ENCODE data around the gene OR51B6. TPM values are rescaled to one million over a fixed set of nuclear protein-coding genes. Genes with fewer than 3 reads are reported as not detected.

OR51B6 gene
- total and polyA plus RNA-seq, 2 of the 13 experiments (the other 11 are each of a cell fraction or from before 2014, with no cell fraction given), result not detected

DNA sequence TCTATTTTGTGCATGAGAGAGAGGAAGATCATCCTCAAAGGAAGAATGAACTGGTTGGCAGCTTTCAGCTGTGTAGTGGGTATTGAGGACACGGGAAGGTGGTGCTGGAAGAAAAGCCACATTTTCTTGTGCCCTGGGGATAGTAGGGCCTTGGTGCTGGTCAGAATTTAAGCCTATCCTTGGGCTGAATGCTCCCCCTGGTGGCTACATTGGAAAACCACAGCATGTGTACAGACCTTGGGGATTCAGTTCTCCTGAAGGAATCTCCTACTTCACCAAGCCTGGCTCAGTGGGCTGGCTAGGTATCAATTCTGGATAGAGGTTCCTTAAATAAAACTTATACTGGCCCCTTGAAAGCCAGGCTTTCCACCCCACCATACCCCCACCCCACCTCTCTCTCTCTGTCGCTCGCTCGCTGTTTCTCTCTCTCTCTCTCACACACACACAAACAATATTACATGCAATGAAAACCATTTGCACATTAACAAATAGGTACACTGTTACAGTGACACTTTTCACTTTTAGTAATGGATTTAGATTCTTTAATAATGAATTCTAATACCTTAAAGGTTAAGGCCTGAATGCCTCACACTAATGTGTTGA is 29.5 kb downstream of the OR51B6 start:
- ATAC-seq (peak; percentile 95), FAIRE-seq (peak; percentile 64), DNase-seq (ENCODE audit: low spot score) (peak; percentile 52)
- H4K20me1 ChIP-seq (ENCODE audit: insufficient read depth, low read length), result 0 out of 2 replicates have a peak, but pooled peaks cover under 1% of the 10 kb centered on the region
- CTCF ChIA-PET (ENCODE audit: low intra/inter-chr PET ratio, low total read pairs), result interaction anchor here (0.9 to 2.2 kb wide), 4 partner anchors 176 to 755 kb away, joined by 3 to 21 read pairs (median 11); no protein-coding TSS in a partner anchor
- no peak overlapping the region for H3K4me2 ChIP-seq (ENCODE audit: low read depth, low read length)
- H3K36me3 ChIP-seq (replicated peaks in 1 of 2; ENCODE audit: control insufficient read depth in 1 of 2, insufficient read depth in 2 of 2, low read length in 2 of 2), result no peaks in the 10 kb centered on the region
- no peak overlapping the region for H2AFZ ChIP-seq (ENCODE audit: low read length)
- no peaks in the 10 kb centered on the region for H3K9me3 ChIP-seq (ENCODE audit: low read length)
- no peaks in the 10 kb centered on the region for H3K4me1 ChIP-seq (ENCODE audit: insufficient read depth, low read length)
- H3K4me3 ChIP-seq (replicated peaks in 1 of 3; ENCODE audit: insufficient read depth in 1 of 3, low read depth in 2 of 3, low read length in 3 of 3), result no peak overlapping the region
- POLR2A ChIA-PET, result no interaction called here
- no peaks in the 10 kb centered on the region for H3K27me3 ChIP-seq (ENCODE audit: control insufficient read depth in 1 of 2, insufficient read depth in 2 of 2, low read length in 2 of 2)
- in situ Hi-C loops (cut with HindIII; ENCODE audit: extremely low pct_ligation_motif_present, low pct_unique_long_range_greater_than_20kb) (loop anchor here (5.0 to 10.0 kb wide), 2 partner anchors 179 to 256 kb away; partner anchors contain the start of gene OR51V1), intact Hi-C loops (cut with micrococcal nuclease; ENCODE audit: unreplicated experiment) (loop anchor here (1.0 kb wide), 1 partner anchor 176 kb away; no protein-coding TSS in a partner anchor)
- TF ChIP-seq SMC3 (IDR thresholded peaks at IDR 0.05; ENCODE audit: low read length) (peak; percentile 81), TSC22D2 (CRISPR knock-in tag; IDR thresholded peaks at IDR 0.05; ENCODE audit: borderline replicate concordance) (no peak), CBX5 (CRISPR knock-in tag; IDR thresholded peaks at IDR 0.05; ENCODE audit: borderline replicate concordance) (no peak), RAD21 (CRISPR knock-in tag; IDR thresholded peaks at IDR 0.05) (peak; percentile 44; the same call in 1 of the 2 replicates), EHMT2 (IDR thresholded peaks at IDR 0.05; ENCODE audit: borderline replicate concordance, low read depth, low read length) (no peak), KMT2B (CRISPR knock-in tag; IDR thresholded peaks at IDR 0.05) (no peak), KMT2A (CRISPR knock-in tag; IDR thresholded peaks at IDR 0.05) (no peak), ZKSCAN1 (IDR thresholded peaks at IDR 0.05; ENCODE audit: low read length) (no peak), ZNF75D (CRISPR knock-in tag; IDR thresholded peaks at IDR 0.05; ENCODE audit: borderline replicate concordance) (no peak), STAG1 (CRISPR knock-in tag; IDR thresholded peaks at IDR 0.05) (peak; percentile 74)
- TF ChIP-seq, protein P1, sequence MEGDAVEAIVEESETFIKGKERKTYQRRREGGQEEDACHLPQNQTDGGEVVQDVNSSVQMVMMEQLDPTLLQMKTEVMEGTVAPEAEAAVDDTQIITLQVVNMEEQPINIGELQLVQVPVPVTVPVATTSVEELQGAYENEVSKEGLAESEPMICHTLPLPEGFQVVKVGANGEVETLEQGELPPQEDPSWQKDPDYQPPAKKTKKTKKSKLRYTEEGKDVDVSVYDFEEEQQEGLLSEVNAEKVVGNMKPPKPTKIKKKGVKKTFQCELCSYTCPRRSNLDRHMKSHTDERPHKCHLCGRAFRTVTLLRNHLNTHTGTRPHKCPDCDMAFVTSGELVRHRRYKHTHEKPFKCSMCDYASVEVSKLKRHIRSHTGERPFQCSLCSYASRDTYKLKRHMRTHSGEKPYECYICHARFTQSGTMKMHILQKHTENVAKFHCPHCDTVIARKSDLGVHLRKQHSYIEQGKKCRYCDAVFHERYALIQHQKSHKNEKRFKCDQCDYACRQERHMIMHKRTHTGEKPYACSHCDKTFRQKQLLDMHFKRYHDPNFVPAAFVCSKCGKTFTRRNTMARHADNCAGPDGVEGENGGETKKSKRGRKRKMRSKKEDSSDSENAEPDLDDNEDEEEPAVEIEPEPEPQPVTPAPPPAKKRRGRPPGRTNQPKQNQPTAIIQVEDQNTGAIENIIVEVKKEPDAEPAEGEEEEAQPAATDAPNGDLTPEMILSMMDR (CRISPR knock-in tag; IDR thresholded peaks at IDR 0.05), result peak; percentile 80
- 57% methylated on average over 4 of the region's 4 CpGs for WGBS (ENCODE audit: low lambda C conversion rate)
- H3K79me2 ChIP-seq (ENCODE audit: insufficient read depth, low read length), result no peaks in the 10 kb centered on the region
- no peak overlapping the region for H3K27ac ChIP-seq (ENCODE audit: extremely low read length, insufficient read depth, low read length)
- no peak overlapping the region for H3K9ac ChIP-seq (ENCODE audit: insufficient read depth, low read depth, low read length)
- BruUV-seq (replicated peaks), result no TSS peak
